ENCODE data around the gene GRK2.
A peak's percentile ranks its signal among the peaks of the same experiment; 100 is the strongest.
"Not testable (repeated sequence)": the region's sequence is repeated elsewhere in the genome, so short reads cannot be mapped to it uniquely, and the experiment has no call there.

The GRK2 gene

DNA sequence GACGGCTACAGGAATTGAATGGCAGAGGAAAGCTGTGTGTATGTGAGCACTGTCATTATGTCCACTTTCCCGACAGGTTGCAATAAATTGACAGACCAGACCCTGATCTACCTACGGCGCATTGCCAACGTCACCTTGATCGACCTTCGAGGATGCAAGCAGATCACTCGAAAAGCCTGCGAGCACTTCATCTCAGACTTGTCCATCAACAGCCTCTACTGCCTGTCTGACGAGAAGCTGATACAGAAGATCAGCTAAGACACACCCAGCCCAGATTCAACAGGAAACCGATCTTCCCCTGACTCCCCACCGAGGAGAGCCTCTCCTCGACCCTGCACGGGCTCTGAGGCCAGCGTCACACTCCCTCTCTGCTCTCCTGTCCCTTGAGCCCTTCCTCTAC lies 11.5 kb upstream of the GRK2 start:
- no peak for DNase-seq

DNA sequence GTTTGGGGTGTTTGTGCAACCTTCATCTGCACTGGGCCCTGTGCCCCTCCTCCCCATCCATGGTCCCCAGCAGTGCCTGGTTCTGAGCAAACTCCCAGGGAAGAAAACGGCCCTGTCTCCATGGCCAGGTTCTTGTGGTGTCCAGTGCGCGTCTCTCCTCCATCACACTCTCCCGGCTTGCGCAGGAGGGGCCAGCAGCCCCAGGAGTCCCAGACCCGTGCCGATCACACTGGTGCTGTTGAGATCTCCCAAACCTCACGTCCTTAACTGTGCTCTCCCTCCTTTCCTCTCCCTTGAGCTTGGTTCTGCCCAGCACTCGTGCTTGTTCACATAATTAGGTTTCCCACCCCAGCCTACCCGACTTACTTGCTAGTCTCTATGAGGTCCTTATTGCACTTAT lies 10.9 kb upstream of the GRK2 start:
- no peak for DNase-seq

DNA sequence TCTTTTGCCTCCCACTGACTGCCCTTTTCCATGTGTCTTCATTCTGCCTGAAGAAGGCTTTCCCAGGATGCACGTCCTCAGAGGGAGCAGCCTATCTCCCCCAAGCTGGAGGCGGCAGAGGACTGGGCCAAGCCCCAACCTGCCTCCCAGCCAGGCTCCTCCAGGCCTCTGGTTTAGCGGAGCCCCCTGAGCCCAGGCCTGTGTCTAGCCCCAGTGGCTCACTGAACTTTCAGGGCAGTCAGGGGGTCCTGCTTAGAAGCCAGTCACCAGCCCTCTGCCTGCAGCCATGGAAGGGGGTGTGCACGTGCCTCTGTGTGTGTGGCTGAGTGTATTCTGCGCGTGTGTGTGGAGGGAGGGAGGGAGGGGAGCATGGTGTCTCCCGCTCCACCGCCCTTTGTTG lies 10.4 kb upstream of the GRK2 start:
- no peak for DNase-seq

DNA sequence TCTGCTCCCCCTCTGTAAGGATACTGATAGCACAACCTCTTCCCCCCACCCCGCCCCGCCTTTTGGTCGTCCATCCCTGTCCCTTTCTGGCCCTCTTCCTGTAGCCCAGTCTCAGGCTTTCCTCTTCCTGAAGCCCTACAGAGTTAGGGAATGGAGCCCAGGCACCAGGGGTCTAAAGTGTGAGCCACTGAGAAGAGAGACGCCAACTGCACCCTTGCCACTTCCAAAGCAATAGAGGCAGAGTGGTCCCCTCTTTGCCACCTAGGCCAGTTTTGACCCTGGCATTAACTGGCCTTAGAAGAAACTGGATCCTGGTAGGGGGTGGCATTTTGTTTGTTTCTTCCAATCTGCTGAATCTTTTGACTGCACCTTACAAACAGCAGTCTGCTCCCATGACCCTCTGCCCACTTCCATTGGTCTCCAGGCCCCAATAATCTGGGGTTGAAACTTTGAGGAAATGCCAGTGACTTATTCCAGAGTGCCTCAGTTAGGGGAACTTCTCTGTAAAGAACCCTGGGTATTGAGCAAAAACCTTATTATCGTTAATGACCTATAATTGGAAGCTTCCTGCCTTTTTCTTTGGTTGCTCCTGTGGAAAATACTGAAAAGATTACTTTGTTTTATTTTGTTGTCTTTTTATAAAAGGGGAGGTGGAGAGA lies 9.7 kb upstream of the GRK2 start:
- no peak for DNase-seq

DNA sequence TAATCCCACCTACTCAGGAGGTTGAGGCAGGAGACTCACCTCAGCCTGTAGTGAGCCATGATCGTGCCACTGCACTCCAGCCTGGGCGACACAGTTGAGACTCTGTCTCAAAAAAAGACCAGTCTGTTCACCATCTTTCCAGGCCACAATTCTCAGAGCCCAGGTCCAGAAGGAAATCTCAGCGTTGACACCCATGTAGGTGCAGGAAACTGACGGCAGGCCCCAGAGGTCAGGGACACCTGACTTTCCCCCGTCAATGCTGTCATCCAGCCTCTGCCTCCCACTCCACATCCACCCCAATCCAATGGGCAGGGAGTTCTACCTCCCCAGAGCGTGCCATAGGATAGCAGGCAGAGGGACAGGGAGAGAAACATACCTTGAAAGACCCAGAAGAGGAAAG lies 5.9 kb upstream of the GRK2 start:
- no peak for DNase-seq

DNA sequence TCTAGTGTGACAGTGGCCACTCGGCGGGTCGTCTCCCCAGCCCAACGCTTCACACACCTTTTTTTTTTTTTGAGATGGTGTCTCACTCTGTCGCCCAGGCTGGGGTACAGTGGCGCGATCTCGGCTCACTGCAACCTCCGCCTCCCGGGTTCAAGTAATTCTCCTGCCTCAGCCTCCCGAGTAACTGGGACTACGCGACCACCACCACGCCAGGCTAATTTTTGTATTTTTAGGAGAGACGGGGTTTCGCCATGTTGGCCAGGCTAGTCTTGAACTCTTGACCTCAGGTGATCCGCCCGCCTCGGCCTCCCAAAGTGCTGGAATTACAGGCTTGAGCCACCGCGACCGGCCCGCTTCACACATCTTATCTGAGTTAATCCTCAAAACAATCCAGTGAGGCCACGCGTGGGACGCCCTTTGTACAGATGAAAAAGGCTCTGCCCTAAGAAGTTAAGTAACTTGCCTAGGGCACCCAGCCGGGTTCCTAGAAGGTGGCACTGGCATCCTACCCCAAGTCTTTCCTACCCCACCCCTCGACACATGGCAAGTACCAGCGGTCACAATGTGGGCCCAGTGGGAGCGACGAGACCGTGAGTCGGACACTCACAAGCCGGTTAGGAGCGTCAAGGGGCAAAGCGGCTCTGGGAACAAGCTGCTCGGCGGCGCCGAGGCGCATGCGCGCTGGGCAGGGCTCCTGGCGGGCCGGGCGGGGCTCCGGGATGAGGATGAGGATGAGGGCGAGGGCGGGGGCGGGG lies 5.2 kb upstream of the GRK2 start:
- DNase-seq = not testable (repeated sequence)

DNA sequence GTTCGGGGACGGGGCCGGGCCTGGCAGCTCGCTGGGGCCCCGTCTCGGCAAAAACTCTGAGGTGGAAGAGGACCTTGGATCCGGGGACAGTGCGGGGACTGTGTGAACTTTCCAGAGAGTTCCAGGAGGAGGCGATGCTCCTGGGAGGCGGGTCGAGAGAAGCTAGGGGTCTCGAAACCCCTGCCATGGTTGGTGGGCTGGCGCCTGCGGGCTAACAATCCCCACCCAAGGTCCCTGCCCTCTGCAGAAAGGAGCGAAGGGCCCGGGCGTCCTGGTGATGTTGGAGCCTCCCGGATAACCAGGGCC lies 4.7 kb upstream of the GRK2 start:
- DNase-seq = no peak

DNA sequence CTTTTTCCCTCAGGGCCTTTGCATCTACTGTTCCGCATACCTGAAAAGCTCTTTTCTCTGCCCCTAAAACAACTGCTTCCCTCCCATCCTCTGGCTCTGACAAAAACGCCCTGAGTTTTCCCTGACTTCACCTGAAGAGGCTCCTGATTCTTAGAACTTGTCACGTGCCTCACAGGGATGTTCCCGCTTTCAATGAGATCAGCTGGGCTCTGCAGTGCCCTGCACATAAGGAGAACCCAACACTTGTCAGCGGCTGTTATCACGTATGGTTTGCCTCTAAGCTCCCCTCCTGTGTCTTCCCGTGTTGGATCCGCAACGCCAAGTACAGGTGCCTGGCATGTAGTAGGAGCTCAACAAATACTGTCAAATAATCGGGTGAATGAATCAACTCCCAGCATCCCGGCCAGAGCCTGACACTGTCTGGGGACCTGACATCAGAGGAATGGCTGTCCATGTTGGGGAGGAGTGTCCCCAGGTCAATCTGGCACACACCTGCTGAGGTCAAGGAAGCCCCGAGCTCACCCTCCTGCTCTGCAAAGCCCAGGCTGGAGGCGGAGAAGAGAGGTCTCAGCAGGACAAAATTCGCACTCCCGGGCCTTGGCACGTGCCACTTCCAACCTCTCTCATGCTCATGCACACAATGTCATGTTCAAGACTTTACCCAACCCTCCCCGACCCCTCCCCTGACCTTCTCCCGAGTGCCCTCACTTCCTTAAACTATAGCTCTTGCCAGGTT lies 4.2 kb upstream of the GRK2 start:
- no peak for DNase-seq

DNA sequence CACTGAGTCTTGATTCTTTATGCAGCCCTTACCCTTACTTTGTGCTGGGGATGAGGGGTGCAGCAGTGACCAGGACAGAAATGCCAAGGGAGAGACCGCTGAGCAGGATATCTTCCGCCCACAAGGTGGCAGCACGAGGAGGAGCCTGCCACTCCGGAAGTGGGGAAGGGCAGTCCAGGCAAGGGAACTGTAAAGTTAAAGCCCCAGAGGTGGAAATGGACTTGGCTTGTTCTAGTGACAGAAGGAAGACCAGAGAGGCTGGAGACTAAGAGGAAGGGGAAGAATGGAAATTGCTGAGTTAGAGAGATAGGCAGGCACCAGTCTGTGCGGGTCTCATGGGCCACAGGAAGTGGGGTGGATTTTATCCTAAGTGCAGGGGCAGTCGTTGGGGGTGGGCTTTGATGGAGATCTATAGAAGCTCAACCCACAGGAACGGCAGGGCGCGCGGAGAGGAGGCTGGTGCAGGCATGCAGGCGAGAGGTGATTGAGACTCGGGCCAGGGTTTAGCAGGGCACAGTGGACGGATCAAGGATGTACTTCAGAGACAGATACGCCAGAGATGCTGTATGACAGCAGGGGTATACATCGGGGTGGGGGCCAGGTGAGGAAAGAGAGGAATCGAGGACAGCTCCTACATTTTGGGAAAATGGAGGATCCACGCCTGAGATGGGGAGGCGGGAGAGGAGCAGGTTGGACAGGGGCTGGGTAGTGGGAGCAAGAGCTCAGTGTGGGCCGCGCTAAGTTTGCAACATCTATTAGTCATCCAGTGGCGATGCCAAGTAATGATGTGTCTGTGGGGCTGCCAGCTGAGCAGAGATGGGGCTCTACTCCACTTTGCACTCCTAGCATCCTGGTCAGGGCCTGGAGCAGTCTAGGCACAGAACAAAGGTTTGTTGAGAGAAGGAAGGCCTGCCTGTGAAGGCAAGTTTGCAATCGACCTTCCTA lies 3.3 kb upstream of the GRK2 start:
- DNase-seq = peak; percentile 86 to 89

DNA sequence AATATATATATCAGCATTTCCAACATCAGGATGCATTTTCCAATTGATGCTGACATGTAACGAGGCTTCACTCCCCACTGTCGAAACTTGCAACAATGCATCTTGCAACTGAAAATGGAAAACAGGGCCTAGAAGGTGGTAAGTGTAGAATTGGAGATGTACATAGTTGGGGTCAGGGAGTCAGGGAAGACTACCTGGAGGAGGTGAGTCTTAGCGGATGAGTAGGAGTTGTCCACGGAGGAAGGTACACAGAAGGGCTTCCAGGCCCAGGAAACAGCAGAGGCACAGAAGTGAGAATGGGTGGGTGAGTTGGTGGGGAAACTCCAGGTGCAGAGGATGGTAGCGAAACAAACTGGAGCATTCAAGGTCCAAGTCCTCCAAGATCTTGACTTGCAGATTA lies 2.0 kb upstream of the GRK2 start:
- no peak for DNase-seq

DNA sequence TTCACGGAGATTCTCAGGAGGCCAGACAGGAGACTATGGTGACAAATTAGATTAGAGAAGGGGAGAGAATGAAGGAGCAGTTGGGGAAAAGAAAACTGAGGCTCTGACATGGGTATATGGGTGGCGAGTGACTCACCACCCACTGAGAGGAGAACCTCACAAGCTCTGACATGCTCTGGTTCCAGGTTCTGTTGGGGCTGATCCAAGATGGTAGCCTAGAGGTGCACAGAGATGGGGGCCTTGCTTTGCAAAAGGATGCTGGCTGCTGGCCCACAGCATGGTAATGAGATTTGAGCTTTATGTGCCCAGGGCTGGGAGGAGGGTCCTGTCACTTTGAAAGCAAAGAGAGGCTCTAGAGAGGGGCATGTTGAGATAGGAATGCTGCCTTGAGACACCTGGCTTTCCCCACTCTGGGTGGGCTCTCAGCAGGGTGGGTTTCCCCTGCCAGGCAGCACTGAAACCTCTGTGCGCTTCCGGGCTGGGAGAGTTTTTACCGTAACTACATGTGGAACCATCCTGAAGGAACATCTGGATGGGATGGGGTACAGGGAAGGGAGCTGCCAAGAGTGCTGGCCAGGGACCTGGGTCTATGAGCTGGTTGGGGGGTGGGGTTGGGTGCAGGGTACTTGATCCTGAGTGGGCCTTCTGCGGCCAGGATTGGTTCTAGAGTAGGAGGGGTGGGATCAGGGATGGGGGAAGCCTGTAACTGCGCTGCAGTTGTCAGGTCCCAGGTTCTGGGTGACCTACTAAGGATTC lies 1.2 kb upstream of the GRK2 start:
- no peak for DNase-seq

DNA sequence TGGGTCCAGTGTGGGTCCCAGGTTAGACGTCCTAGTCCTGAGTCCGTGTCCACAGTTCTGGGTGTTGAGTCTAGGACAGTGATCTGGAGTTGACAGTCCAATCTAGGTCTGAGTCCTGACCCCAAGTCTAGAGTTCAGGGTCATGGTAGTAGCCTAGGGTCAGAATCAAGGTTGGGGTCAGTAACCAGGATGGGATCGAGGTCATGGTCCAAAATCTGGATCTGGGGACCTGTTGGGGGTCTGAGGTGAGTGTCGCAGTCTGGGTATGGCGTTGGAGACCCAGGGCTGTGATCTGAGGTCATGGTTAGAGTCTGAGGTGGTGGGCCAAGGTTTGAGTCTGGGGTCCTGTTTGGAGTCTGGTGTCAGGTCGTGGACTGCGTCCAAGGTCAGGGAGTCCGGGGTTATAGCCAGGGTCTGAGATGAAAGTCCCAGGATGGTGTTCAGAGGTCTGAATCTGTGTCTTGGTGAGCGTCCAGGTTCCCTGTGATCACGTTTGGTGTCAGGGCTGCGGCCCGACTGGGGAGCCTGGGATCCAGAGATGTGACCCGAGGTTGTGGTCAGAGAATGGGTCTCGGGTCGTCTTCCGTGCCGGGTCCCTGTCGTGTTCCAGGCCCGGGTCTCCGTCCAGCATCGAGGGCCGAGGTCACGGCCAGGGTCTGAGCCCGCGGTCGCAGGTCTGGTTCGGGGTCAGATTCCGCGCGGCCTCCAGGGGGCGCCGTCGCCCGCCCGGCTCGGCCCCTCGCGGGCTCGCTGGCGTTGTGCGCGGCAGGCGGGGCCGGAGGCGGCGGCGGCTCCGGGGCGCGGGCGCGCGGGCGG lies 432 bp upstream of the GRK2 start:
- DNase-seq = peak in 1 of 2 experiments; percentile 15

DNA sequence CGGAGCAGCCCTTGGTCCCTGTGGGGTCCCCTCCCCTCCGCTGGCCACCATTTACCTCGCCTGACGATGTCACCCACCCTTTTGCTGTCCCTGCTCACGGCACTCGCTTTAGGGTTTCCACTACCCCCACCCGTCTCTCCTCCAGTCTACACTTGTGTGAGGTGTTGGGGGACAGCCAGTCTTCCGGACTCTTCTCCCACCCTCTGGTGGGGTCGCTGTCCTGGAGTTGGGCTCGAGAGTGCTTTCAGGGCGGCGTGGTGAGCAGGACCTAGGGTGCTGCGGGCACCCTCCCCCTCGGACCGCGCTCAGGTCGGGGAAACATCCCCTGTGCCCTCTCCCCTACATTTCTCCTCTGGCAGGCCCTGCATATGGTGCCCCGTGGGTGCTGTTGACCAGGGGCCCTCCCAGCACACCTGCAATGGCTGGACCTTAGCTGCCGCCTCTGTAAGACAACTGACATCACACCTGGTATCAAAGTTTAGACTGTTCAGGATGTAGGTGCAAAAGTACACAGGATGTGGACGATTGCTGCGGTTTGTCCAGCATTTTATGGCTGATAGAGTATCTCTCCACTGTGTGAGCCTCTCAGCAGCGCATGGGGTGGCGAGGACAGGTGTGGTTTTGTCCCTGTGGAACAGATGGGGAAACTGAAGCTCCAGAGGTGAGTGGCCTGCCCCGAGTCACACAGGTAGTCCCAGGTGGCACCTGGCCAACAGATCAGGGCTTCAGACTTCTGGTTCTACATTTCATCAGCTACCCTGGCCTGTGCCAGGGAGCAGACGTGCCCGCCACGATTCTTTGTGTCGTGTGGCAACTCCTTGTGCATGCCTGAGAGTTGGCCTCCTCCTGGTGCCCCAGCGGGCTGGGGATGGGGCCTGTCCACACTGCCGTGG lies 1.2 kb downstream of the GRK2 start:
- DNase-seq = peak in 1 of 2 experiments; percentile 28

DNA sequence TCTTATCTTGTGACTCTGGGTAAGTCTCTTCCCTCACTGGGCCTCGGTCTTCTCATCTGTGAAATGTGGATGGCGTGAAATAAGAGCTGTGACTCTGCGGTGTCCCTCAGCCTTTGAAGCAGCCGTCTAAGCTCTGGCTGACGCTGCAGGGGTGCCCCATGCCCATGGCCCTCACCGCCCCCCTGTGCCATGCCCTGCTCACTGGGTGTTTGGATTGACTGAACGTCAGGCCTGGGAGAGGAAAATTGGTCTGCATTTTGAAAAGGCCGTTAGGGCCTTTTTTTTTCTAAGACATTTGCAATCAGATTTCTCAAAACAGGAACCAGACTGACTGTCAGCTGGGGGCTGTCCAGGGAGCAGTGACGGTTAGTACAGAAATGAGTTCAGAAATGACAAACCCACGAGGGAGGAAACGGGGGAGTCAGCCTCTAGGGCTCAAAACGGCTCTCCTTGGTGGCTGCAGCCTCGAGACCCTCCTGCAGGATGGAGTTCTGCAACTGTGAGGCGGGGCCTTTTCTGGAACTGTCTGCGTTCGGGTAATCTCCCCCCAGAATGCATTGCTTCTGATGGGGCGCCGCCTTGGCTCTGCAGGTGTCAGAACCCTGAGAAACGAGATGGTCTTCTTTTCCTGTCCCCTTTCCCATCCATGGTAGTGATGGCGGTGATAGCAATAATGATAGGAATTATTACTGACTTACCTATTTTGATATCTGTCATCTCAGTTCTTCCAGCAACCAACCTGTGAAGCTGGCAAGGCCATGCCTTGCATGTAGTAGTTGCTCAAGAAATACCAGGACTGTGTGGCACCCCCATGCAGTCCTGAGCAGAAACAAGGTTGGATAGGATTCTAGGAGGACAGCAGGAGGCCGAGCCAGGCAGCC lies 2.0 kb downstream of the GRK2 start:
- DNase-seq = peak; percentile 99

DNA sequence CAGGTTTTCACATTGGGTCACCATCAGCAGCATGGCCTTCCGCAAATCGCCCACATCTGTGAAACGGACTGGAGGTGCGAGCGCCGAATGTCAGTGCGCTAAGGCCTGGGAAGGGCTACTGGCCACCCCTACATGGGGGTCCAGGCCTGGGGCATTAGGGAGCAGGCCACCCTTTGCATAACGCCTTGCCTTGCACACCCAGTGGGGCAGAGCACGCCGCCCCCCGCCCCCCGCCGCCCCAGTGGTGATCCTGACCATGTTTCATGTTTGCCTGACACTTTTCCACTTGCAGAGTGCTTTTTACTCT lies 2.6 kb downstream of the GRK2 start:
- DNase-seq = no peak

DNA sequence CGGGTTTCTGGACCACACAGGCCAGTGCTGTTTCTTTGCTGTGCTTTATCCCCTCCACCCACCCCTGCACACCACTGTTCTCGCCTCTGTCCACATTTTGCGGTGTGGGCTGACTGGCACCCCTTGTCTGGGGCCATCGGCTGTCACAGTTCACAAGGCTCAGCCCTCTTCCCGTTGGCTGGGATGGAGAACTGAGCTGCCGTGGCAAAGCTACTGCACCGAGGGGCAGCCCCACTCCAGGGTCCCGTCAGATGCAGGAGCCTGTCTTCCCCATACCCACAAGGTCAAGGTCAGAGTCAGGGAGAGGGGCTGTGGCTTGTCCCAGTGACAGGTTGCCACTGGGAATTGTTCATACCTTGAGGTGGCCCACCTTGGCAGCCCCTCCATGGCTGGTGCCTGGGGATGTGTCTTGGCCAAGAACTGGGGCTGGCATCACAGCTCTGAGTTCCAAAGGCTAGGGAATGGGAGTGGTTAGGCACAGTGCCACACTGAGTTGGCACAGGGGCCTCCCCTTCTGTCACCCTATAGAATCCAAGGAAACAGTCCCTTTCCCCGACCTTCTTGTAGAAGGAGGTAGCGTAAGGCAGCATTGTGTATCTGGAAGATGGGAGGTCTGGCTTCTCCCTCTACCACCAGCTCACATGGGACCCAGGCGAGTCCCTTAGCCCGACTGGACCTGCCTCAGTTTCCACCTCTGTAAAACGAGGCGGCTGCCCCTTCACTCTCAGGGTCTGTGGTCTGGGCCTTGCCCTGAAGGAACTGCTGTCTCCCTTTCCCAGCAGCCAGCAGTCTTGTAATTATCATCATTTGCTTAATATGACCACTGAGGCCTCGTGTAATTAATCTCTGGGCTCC lies 3.4 kb downstream of the GRK2 start:
- DNase-seq = peak; percentile 23 to 39

DNA sequence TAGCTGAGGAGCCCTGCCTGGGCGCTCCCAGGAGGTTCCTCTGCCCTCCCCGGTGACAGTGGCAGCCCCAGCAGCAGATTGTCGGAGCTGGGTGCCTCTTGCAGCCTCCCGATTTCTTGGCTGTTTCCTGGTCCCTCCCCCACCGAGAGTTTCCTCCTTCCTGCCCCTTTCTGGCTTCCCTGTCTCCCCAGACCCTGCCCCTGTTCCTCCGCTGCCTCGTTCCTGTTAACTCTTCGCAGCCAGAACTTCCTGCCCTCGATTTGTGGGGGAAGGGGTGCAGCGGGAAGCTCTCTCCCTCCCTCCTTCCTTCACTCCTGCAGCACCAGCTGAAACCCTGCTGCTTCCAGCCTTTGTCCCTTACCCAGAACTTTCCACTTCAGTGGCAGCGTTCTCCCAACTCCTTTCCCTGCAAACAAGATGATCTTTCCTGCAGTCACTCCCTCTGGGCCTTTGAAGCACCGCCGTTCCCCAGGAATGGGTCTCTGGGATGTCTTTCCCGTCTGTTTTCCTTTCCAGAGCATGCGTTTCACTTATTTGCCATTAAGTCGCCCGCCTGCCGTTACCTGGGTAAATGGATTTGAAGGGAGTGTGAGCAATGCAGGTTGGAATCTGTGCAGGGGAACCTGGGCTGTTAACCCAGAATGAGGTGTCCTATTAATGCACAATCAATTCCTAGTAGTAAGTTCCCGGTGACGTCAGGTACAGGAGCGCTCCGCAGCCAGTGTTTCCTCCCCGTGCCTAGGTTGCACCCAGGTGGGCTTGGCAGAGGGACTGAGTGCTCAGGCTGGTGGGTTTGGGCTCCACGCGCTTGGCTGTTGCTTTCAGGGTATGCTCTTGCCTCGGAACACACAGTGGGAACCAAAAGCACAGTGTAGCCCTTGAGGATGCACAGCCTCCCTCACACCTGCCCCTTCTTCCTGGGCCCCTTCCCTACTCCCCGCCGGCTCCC lies 4.3 kb downstream of the GRK2 start:
- peak; percentile 96 for DNase-seq
